Rectal smooth muscle tissue (tissue), 1 donor: ENCODE data around the gene AGMO.

Experiments
- H3K27ac ChIP-seq: one replicate; pipeline ENCODE4 v1.7.0; 2013; ENCODE audit warnings: low read depth, low read length, inconsistent platforms
- H3K27me3 ChIP-seq: one replicate; pipeline ENCODE4 v1.7.0; 2013; ENCODE audit warnings: low read length; ENCODE audit not compliant: control insufficient read depth, insufficient read depth
- H3K36me3 ChIP-seq: one replicate; pipeline ENCODE4 v1.7.0; 2013; ENCODE audit warnings: low read length; ENCODE audit not compliant: control insufficient read depth, insufficient read depth
- H3K4me1 ChIP-seq: one replicate; pipeline ENCODE4 v1.7.0; 2013; ENCODE audit warnings: low read length; ENCODE audit not compliant: control insufficient read depth, insufficient read depth
- H3K4me3 ChIP-seq: one replicate; pipeline ENCODE4 v1.7.0; 2013; ENCODE audit warnings: low read length
- H3K9ac ChIP-seq: one replicate; pipeline ENCODE4 v1.7.0; 2013; ENCODE audit warnings: low read length

AGMO gene

GRCh38 chr7:15561835-15562234, at the start of gene AGMO:
TSS of gene AGMO (minus strand) at chr7:15562015.
- no peaks in the 10 kb centered on the region for H3K4me1 ChIP-seq
- no peak within 1 kb of the TSS for H3K9ac ChIP-seq
- H3K27me3 ChIP-seq: no peaks in the 10 kb centered on the region
- no peaks in the 10 kb centered on the region for H3K36me3 ChIP-seq
- no peak within 1 kb of the TSS for H3K4me3 ChIP-seq
- H3K27ac ChIP-seq: no peak within 1 kb of the TSS

- H3K4me3 ChIP-seq: no peak overlapping the region
- no peaks in the 10 kb centered on the region for H3K27me3 ChIP-seq
- no peak overlapping the region for H3K27ac ChIP-seq
- H3K4me1 ChIP-seq: no peaks in the 10 kb centered on the region
- no peak overlapping the region for H3K9ac ChIP-seq
- no peaks in the 10 kb centered on the region for H3K36me3 ChIP-seq
Measured at GRCh38 chr7:15610503-15610902, 48.7 kb upstream of the AGMO start.

DNA sequence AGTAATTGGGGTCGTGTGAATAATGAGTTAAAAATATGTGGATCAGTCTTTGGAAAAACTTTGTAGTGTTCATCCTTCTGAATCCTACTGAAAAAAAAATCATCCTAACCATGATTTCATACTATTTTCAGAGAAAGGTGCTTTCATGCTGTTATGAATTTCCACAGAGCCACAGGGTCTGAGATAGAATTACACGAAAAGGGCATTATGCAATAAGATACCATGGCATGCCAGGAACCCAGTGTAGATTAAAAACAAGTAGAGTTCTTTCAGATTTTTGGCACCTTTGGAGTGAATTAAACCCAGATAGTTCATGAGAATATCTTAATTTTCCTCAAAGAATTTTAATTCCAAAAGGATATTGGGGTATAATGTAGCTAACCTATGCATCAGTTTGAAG, 47.5 kb upstream of the AGMO start:
- no peaks in the 10 kb centered on the region for H3K4me1 ChIP-seq
- H3K4me3 ChIP-seq: no peak overlapping the region
- no peak overlapping the region for H3K27ac ChIP-seq
- H3K27me3 ChIP-seq: no peaks in the 10 kb centered on the region
- no peak overlapping the region for H3K9ac ChIP-seq
- no peaks in the 10 kb centered on the region for H3K36me3 ChIP-seq

- Histone ChIP-seq H3K9ac (no peak overlapping the region), H3K4me1 (no peaks in the 10 kb centered on the region), H3K27ac (no peak overlapping the region), H3K27me3 (no peaks in the 10 kb centered on the region), H3K36me3 (no peaks in the 10 kb centered on the region), H3K4me3 (no peak overlapping the region)
Measured at GRCh38 chr7:15607529-15608210, 45.9 kb upstream of the AGMO start.

- no peak overlapping the region for H3K9ac ChIP-seq
- no peaks in the 10 kb centered on the region for H3K4me1 ChIP-seq
- no peak overlapping the region for H3K4me3 ChIP-seq
- H3K36me3 ChIP-seq: no peaks in the 10 kb centered on the region
- no peaks in the 10 kb centered on the region for H3K27me3 ChIP-seq
- H3K27ac ChIP-seq: no peak overlapping the region
Measured at GRCh38 chr7:15606561-15606960, 44.7 kb upstream of the AGMO start.

GRCh38 chr7:15604166-15604565, 42.4 kb upstream of the AGMO start:
- H3K4me1 ChIP-seq: no peaks in the 10 kb centered on the region
- H3K27ac ChIP-seq: no peak overlapping the region
- H3K9ac ChIP-seq: no peak overlapping the region
- H3K27me3 ChIP-seq: no peaks in the 10 kb centered on the region
- H3K4me3 ChIP-seq: no peak overlapping the region
- no peaks in the 10 kb centered on the region for H3K36me3 ChIP-seq

GRCh38 chr7:15603124-15603523, 41.3 kb upstream of the AGMO start:
- Histone ChIP-seq H3K27me3 (no peaks in the 10 kb centered on the region), H3K36me3 (no peaks in the 10 kb centered on the region), H3K4me3 (no peak overlapping the region), H3K9ac (no peak overlapping the region), H3K27ac (no peak overlapping the region), H3K4me1 (no peaks in the 10 kb centered on the region)

DNA sequence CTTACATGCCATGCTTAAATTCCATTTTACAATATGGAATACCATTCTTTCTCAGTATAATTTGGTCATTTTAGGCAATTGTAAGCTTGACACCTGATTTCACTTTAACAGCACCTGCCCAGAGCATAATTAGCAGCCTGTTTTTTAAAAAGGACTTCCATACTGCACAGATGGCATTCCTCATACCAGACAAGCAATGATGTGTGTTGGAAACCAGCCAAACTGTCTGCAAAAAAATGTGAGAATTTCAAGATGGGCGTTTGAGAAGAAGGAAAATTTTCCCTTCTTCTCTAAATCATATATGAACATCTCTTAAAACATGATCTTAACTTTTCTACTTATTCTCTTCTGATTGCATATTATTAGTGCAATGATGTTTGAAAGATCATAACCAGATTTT, 40.4 kb upstream of the AGMO start:
- H3K9ac ChIP-seq: no peak overlapping the region
- no peak overlapping the region for H3K4me3 ChIP-seq
- H3K27me3 ChIP-seq: no peaks in the 10 kb centered on the region
- H3K36me3 ChIP-seq: no peaks in the 10 kb centered on the region
- no peaks in the 10 kb centered on the region for H3K4me1 ChIP-seq
- no peak overlapping the region for H3K27ac ChIP-seq

GRCh38 chr7:15601175-15601574, 39.4 kb upstream of the AGMO start:
- H3K4me3 ChIP-seq: no peak overlapping the region
- H3K4me1 ChIP-seq: no peaks in the 10 kb centered on the region
- H3K27ac ChIP-seq: no peak overlapping the region
- no peaks in the 10 kb centered on the region for H3K36me3 ChIP-seq
- H3K27me3 ChIP-seq: no peaks in the 10 kb centered on the region
- H3K9ac ChIP-seq: no peak overlapping the region

DNA sequence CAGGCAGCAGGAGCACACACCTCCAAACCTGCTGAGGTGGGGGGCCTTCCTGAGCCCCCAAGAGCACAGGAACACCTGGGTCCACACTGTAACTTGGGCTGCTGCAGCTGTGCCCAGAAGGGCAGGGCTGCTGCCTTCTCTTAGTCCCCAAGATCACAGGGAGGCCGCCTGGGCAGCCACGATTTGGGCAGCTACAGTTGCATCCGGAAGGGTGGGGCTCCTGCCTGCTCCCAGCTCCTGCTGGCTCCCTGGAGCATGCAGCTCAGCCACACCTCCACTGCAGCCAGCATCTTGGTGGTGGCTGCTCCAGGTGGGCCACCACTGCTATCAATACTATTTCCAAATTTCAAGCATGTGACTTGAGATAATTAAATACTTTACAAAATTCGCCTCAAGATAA, 38.5 kb upstream of the AGMO start:
- Histone ChIP-seq H3K27me3 (no peaks in the 10 kb centered on the region), H3K4me3 (no peak overlapping the region), H3K4me1 (no peaks in the 10 kb centered on the region), H3K9ac (no peak overlapping the region), H3K36me3 (no peaks in the 10 kb centered on the region), H3K27ac (no peak overlapping the region)

DNA sequence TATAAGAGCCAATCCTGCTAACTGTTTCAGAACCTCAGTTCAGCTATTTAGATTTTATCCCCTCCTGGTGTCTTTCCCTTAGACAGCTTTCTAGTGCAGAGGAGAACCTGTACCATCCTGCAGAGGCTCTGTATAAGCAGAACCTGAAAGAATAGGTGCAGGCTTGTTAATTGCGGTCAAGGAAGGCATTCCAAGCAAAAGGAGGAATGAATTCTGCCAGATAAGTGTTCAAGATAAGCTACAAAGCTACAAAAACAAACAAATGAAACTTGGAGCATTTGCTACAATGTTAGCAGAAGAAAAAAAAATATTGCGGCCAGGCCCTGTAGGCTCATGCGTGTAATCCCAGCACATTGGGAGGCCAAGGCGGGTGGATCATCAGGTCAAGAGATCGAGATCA, 32.6 kb upstream of the AGMO start:
- Histone ChIP-seq H3K4me3 (no peak overlapping the region), H3K9ac (no peak overlapping the region), H3K36me3 (no peaks in the 10 kb centered on the region), H3K4me1 (no peaks in the 10 kb centered on the region), H3K27me3 (no peaks in the 10 kb centered on the region), H3K27ac (no peak overlapping the region)

- Histone ChIP-seq H3K27me3 (no peaks in the 10 kb centered on the region), H3K36me3 (no peaks in the 10 kb centered on the region)
Measured at GRCh38 chr7:15593382-15593781, 31.6 kb upstream of the AGMO start.

GRCh38 chr7:15586266-15586665, 24.5 kb upstream of the AGMO start:
- Histone ChIP-seq H3K9ac (no peak overlapping the region), H3K27ac (no peak overlapping the region), H3K4me3 (no peak overlapping the region), H3K4me1 (peaks cover 3% of the 10 kb centered on the region), H3K27me3 (no peaks in the 10 kb centered on the region), H3K36me3 (no peaks in the 10 kb centered on the region)

More at GRCh38 chr7:15593382-15593781, 31.6 kb upstream of the AGMO start:
- H3K27ac ChIP-seq: no peak overlapping the region
- H3K4me3 ChIP-seq: no peak overlapping the region
- no peak overlapping the region for H3K9ac ChIP-seq
- no peaks in the 10 kb centered on the region for H3K4me1 ChIP-seq
